Psoas muscle (tissue), 8 donors: ENCODE results near the gene EFS. TPM values are rescaled to one million over a fixed set of nuclear protein-coding genes. Genes with fewer than 3 reads are reported as not detected.

ENCODE experiments used
- ATAC-seq, 4 donors: fragments of 200-7000 bp; cut with Tn5 transposase; one replicate each; pipeline ENCODE4 v1.9.1; 2020; ENCODE audit warnings: moderate library complexity in 3 of 4, mild to moderate bottlenecking in 2 of 4
- DNase-seq, 2 donors: peaks; one replicate each; pipeline ENCODE4 v3.0.0-alpha.2; 2020
- H3K27ac ChIP-seq: fragments of 200-600 bp; one replicate; pipeline ENCODE4 v1.8.0; 2022
- H3K27me3 ChIP-seq, 3 donors: fragments of 200-600 bp in 1 of 3; one replicate each; pipeline versions ENCODE4 v1.6.1 to v1.8.0; 2013 to 2022; ENCODE audit warnings: low read length in 2 of 3, mild to moderate bottlenecking in 2 of 3, moderate library complexity in 1 of 3; ENCODE audit not compliant: insufficient read depth in 3 of 3
- H3K36me3 ChIP-seq, 2 donors: fragments of 200-600 bp in 1 of 2; one replicate each; pipeline versions ENCODE4 v1.6.1 to v1.8.0; 2013 to 2022; ENCODE audit warnings: low read depth in 1 of 2, mild to moderate bottlenecking in 1 of 2, moderate library complexity in 1 of 2; ENCODE audit not compliant: insufficient read depth in 1 of 2
- H3K4me1 ChIP-seq: fragments of 200-600 bp; one replicate; pipeline ENCODE4 v1.8.0; 2022
- H3K4me3 ChIP-seq: fragments of 200-600 bp; one replicate; pipeline ENCODE4 v1.8.0; 2022; ENCODE audit warnings: mild to moderate bottlenecking
- H3K9me3 ChIP-seq: fragments of 200-600 bp; one replicate; pipeline ENCODE4 v1.8.0; 2022
- WGBS, 3 donors: extraction: QIAGEN DNeasy Blood & Tissue Kit; methylation state at CpG; one replicate each; pipeline versions ENCODE4 v1.1.6 to v1.1.7; 2013; 5-methylcytosine and 5-hydroxymethylcytosine counted together
- intact Hi-C, 2 donors: fragments of 100-400 bp; cut with DNase I; formaldehyde crosslinking; loops; one replicate each; pipeline versions ENCODE4 v1.11.0 to v1.14.2; 2022
- polyA plus RNA-seq, 3 donors: library from polyadenylated mRNA; stranded (reverse); fragments of 200-250 nt; gene quantifications; one replicate each; pipeline ENCODE4 v1.2.3, GENCODE V29; 2013
- total RNA-seq, 4 donors: library from RNA; stranded (reverse); fragmentation: NEBNext Ultra II Directional in 2 of 4; extraction: Animal tissue kit (Norgen Biotek cat#: 25700) in 2 of 4; gene quantifications; one replicate each; pipeline versions ENCODE4 v1.2.1 to v1.2.4, GENCODE V29; 2021 to 2023
- TF ChIP-seq, protein P1 (sequence below): fragments of 200-600 bp; IDR thresholded peaks from one replicate; pipeline ENCODE4 v1.8.0; 2022; ENCODE audit warnings: antibody characterized with exemption
- donor health status: healthy with polysubstance abuse.
- donor health status: DM: no; HTN: no; CAD: no; lungs with moderate emphysema.
- donor health status: Bipolar disorder and iron deficiency.
- donor health status: healthy.
- donor health status: DM: yes; HTN: yes; CAD: no.
- donor health status: DM: no; HTN: no; CAD: no.
- donor health status: DM: no; HTN: no; CAD: no.
- donor health status: DM: yes; HTN: yes; CAD: no.

EFS gene
- total and polyA plus RNA-seq, 7 donors = 0.93 to 2.5 (median 1.1) TPM

GRCh38 chr14:23346693-23347405 lies 18.1 kb downstream of the EFS start:
- Histone ChIP-seq H3K9me3 (no peaks in the 10 kb centered on the region), H3K36me3 (no peaks in the 10 kb centered on the region), H3K4me3 (no peak overlapping the region), H3K27me3 (peaks cover 0 to 19% (median under 1%) of the 10 kb centered on the region in 3 donors), H3K27ac (no peak overlapping the region), H3K4me1 (peaks cover 3% of the 10 kb centered on the region)
- ATAC-seq (no peak), DNase-seq (no peak)
- 80 to 81% (median 81%) methylated on average over 24 to 27 of the region's 27 CpGs for WGBS, 3 donors
- TF ChIP-seq, protein P1, sequence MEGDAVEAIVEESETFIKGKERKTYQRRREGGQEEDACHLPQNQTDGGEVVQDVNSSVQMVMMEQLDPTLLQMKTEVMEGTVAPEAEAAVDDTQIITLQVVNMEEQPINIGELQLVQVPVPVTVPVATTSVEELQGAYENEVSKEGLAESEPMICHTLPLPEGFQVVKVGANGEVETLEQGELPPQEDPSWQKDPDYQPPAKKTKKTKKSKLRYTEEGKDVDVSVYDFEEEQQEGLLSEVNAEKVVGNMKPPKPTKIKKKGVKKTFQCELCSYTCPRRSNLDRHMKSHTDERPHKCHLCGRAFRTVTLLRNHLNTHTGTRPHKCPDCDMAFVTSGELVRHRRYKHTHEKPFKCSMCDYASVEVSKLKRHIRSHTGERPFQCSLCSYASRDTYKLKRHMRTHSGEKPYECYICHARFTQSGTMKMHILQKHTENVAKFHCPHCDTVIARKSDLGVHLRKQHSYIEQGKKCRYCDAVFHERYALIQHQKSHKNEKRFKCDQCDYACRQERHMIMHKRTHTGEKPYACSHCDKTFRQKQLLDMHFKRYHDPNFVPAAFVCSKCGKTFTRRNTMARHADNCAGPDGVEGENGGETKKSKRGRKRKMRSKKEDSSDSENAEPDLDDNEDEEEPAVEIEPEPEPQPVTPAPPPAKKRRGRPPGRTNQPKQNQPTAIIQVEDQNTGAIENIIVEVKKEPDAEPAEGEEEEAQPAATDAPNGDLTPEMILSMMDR = no peak
- intact Hi-C loops = no loop called here

DNA sequence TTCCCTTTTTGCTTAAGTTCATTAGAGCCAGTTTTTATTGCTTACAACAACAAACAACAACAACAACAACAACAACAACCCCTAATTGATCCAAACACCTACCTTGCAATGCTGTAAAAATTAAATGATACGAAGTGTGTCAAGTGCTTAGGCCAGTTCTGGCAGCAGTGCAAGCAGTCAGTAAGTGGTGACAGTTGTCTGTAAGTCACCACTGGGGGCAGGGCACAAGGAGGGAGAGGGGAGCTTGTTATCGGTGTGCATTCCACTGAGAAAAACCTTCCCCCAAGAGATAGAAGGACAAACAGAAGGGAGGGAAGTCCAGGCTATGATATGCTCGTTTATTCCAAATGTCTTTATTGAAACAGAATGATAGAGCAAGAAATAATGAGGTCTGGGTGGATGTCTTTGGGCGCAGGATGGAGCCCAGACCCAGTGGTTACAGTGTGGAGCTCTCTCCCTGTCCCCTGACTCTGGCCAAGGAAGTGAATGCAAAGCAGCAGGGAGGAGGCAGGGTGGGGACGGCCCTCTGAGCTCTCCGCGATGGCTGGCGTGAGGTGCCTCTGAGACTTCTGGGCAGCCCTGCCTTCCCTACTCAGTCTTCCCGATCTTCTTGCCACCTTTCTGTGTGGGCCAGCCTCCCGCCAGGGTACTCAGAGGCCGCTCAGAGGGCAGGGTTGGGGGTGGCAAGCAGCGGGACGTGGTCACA lies 18.8 kb downstream of the EFS start:
- WGBS, 3 donors = 73 to 86% (median 83%) methylated on average over 13 of the region's 13 CpGs
- ATAC-seq = no peak

DNA sequence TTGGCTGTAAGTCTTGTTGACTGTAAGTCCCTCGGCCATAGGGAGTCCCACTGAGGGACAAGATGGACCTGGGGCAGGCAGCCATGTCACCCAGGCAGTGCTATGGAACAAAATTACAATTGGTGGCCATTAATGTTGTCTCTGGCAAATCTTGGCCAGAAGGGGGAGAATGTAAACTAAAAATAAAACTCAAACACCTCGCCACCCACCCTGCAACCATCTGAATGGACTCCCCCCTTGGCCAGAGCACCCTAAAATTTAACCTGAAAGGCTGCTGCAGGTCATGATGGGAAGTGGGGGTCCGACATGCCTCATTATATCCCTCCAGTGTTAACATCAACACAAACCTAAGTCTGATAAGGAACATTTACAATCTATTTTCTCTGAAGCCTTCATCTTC lies 20.5 kb downstream of the EFS start:
- no peaks in the 10 kb centered on the region for H3K36me3 ChIP-seq
- intact Hi-C loops = no loop called here
- no peak for ATAC-seq
- 55 to 66% (median 60%) methylated on average over 3 of the region's 3 CpGs for WGBS, 3 donors
- TF ChIP-seq, protein P1 = no peak
- H3K4me3 ChIP-seq = no peak overlapping the region
- H3K27me3 ChIP-seq = no peaks in the 10 kb centered on the region
- DNase-seq = no peak
- no peaks in the 10 kb centered on the region for H3K9me3 ChIP-seq
- no peak overlapping the region for H3K27ac ChIP-seq
- H3K4me1 ChIP-seq = no peaks in the 10 kb centered on the region

More for the DNA sequence above, 18.8 kb downstream of the EFS start:
- Histone ChIP-seq H3K36me3 (no peaks in the 10 kb centered on the region), H3K4me3 (no peak overlapping the region), H3K9me3 (no peaks in the 10 kb centered on the region), H3K4me1 (no peaks in the 10 kb centered on the region), H3K27ac (no peak overlapping the region), H3K27me3 (peaks cover 0 to 12% (median 0%) of the 10 kb centered on the region in 3 donors)
- DNase-seq = no peak
- intact Hi-C loops = no loop called here
- TF ChIP-seq, protein P1 = no peak

- Histone ChIP-seq H3K27me3 (peaks cover 0 to 3% (median 0%) of the 10 kb centered on the region in 3 donors), H3K9me3 (no peaks in the 10 kb centered on the region), H3K4me3 (no peak overlapping the region), H3K4me1 (no peaks in the 10 kb centered on the region), H3K36me3 (no peaks in the 10 kb centered on the region), H3K27ac (no peak overlapping the region)
- intact Hi-C loops = no loop called here
- WGBS, 3 donors = 69 to 81% (median 76%) methylated on average over 1 of the region's 1 CpG
- TF ChIP-seq, protein P1 = no peak
- DNase-seq (no peak), ATAC-seq (no peak)
These were observed 25.3 kb downstream of the EFS start for GRCh38 chr14:23339506-23340268.
